TTC549 (cell line): ENCODE results near the gene OR52E6.
A peak's percentile ranks its signal among the peaks of the same experiment; 100 is the strongest.

Experiments
- FAIRE-seq: peaks from 2 replicates; lab custom pipeline; 2012; peaks lifted over from hg19 to GRCh38; lab: Jason Lieb, UNC

Gene OR52E6

DNA sequence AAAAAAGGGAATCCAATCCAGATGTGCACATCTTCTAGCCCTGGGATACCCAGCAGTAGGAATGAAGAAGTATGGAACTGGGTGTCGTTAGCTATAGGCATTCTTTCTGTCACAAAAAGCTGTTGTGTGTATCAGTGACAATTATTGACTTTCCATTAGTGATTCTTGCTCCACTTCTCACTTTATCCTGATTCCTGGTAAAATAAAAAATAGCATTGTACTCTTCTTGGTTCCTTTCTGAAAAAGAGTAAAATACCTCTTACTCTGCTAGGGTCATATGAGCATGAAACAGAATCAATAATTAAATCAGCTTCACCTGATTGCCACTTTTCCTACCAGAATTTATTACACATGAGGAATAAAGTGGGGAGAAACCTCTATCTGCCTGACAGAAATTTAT lies at the start of gene OR52E6:
Gene OR52E6, minus strand, starts transcription at position 101 of the 400 bp plus-strand sequence. Its CDS starts 0 bp downstream, at position 101.
- FAIRE-seq: no peak

DNA sequence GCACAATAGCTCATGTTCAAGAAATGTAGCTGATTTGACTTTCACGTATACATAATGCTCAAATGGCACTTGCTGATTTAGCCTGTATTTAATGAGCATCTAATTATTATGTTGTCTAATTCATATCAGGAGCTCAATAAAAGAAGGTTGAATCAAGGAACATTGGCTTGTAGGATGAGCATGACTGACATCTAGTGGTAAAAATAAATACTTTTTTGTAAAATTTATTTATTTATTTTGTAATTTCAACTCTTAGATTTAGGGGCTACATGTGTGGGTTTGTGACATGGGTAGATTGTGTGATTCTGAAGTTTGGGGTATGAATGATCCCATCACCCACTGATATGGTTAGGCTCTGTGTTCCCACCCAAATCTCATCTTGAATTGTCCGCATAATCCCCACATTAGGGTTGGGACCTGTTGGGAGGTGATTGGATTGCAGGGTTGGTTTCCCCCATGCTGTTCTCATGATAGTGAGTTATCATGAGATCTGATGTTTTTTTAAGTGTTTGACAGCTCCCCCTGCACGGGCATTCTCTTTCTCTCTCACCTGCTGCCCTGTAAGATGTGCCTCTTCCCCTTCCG lies 49.6 kb upstream of the OR52E6 start:
- FAIRE-seq: peak; percentile 43

DNA sequence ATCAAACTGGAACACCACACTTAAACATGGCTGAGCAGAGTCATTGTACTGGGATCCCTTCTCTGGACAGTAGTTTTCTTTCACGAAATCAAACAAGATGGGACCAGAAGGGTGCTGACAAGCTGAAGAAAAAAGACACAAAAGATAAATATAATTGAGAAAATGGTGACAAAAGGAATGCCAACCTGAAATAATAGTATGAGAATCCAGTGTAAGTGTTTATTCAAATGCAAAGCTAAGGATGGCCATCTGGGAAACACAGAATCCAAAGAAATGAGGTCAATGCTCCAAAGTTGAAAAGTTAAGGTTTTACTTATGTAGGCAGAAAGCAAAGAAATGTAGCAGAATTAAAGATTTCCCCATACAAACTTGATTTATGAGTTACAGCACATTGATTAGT lies 46.0 kb upstream of the OR52E6 start:
- FAIRE-seq: no peak

DNA sequence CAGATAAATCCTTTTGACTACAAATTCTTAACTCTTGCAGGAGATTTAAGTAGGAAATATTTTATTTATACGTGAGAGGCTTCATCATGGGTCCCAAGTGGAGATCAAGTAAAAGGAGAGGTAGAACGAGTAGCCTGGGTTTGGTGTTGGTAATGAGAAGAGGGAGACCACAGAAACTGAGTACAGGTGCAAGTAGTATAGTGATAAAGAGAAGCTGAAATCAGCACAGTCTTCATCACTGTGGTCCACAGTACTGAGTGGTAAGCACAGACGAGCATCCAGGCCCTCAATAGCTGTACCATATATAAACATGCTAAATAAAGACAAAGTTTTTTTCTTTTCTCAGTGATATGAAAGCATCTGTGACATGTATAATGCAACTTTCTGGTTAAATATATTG lies 45.5 kb upstream of the OR52E6 start:
- FAIRE-seq: no peak

DNA sequence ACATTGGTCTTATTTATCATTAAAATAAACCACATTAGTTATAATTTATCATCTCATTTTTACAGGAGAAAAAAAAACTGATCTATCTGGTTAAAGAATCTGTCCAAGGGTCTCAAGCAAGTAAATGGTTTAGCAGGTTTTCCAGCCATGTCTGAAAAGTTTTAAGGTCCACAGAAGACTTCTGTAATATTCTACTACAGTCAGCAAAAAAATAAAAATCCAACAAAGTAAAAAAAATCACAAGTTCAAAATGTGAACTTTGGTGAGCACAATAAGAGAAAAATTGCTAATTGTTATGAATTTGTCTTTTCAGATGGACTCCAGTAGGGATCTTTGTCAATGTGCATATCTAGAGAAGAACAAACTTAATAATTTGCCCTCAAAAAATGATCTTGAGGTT lies 40.1 kb upstream of the OR52E6 start:
- FAIRE-seq: no peak

DNA sequence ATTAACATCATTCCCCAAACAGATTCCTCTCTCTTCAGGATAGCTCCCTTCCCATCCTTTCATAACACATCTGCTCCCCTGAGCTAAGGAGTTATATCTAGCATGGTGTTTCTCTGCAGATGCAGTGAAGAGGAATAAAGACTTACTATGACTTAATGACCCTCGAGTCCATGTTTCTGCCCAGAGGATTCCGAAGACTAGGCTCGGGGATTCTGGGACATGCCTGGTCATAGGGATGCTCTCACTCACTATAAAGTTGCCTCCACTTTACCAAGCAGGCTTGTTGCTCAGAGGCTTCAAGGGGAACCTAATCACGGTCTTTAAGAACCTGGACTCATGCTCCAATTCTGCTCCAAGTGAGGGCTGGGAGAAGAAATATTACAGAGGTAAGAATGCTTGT lies 38.6 kb upstream of the OR52E6 start, which contains the start of gene OR52E4:
Gene OR52E4, plus strand, starts transcription at position 301 of the 400 bp plus-strand sequence. CDS start 3,664 bp downstream, outside the sequence.
- no peak for FAIRE-seq

DNA sequence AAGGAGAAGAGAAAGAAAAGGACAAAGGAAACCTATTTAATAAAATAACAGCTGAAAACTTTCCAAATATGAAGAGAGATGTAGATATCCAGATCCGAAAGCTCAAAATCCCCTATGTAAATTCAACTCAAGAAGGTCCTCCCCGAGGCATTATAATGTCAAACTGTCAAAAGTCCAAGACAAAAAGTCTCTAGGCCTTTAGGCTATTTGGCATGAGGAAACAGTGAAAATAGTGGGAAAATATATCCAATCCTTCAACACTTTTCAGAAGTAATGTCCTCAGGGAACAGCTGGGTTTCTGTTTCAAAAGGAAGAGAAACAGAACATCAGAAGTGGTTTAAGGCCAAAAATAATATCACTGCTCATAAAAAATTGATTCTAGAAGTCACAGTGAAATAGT lies 36.9 kb upstream of the OR52E6 start:
- no peak for FAIRE-seq

DNA sequence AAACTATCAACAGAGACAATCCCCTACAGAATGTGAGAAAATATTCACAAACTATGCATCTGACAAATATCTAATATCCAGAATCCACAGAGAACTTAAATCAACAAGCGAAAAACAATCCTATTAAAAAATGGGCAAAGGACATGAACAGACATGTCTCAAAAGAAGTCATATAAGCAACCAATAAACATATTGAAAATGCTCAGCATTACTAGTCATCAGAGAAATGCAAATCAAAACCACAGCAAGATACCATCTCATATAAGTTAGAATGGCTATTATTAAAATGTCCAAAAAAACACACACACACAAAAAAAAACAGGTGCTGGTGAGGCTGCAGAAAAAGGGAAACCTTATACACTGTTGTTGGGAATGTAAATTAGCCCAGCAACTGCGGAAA lies 24.1 kb upstream of the OR52E6 start:
- no peak for FAIRE-seq

DNA sequence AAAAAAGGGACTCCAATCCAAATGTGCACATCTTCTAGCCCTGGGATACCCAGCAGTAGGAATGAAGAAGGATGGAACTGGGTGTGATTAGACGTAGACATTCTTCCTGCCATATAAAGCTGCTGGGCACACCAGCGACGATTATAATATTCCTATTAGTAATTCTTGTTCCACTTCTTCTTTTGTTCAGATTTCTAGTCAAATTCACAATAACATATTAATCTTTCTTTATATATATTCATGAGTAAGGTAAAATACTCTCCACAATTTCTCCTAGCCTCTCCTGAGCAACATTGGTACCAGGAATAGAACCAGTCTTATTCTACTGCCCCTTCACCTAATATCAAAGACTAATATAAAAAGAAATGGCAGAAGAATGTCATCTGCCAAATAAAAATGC lies 15.9 kb upstream of the OR52E6 start, which contains the start of gene OR52E8:
Gene OR52E8, minus strand, starts transcription at position 101 of the 400 bp plus-strand sequence. Its CDS starts 0 bp downstream, at position 101.
- FAIRE-seq: no peak

DNA sequence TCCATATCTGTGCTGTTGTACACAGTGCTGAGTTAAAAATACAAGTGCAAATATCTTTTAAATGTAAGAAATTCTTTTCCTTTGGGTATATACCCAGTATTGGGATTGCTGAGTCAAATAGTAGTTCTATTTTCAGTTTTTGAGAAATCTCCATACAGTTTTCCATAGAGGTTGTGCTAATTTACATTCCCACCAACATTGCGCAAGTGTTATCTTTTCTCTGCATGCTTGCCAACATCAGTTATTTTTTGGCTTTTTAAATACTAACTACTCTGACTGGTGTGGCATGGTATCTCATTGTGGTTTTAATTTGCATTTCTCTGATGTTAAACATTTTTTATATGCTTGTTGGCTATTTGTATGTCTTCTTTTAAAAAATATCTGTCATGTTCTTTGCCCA lies 9.3 kb upstream of the OR52E6 start:
- FAIRE-seq: no peak

DNA sequence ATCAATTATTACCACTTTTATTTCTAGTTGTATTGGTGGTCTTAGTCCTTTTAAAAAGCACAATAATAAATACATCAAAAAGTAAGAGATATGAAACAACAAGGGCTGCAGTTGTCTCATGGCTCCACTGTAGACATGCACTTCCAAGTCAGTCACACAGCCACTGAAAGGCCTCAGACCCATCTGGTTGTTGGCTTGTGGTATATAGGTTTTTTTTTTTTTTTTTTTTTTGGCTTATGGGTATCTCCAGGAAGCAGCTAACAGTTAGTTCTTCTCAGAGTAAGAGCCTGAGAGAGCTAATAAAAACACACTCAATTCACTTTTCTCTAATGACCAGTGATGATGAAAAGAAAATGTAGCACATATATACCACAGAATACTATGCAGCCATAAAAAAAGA lies 6.0 kb upstream of the OR52E6 start:
- no peak for FAIRE-seq

DNA sequence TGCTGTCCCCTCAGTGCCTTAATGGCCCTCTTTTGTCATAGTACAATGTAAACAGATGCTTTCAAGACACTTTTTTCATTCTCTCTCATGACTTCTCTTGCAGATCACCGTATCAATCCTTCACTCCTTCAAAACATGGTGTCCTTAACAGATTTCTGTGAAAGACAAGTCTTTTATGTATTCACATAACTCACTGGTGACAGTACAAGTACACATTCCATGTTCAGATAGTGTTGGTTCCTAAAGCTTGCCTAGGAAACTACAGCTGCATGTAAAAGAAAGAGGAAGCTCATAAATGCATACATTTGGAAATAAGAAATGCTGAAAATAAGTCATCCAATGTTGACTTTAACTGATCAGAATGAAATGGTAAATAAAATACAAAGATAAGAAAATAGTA lies 5.0 kb upstream of the OR52E6 start:
- no peak for FAIRE-seq

DNA sequence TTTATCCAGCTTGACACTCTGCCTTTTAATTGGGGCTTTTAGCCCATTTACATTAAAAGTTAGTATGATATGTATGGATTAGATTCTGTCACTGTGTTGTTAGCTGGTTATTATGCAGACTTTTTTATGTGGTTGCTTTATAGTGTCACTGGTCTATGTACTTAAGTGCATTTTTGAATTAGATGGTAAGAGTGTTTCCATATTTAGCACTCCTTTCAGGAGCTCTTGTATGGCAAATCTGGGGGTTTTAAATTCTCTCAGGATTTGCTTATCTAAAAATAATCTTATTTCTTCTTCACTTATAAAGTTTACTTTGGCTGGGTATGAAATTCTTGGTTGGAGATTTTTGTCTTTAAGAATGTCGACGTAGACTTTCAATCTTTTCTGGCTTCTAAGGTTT lies 4.0 kb downstream of the OR52E6 start:
- no peak for FAIRE-seq

DNA sequence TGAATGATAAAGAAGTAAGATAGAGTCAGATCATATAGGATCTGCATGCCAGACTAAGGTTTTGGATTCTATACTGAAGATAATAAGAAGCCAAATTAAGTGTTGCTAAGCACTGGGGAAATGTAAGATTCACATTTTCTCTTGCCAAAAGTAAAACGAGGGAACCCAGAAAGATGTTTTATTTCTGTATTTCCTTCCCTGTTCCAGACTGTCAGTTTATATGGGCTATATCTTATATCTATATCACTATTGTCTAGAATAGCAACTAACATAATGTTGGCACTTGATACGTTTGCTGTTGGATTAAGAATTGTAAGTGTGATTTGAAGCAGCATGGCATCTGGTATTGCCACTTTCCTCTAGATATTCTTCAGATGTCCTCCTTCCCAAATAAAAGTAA lies 8.3 kb downstream of the OR52E6 start:
- FAIRE-seq: no peak

DNA sequence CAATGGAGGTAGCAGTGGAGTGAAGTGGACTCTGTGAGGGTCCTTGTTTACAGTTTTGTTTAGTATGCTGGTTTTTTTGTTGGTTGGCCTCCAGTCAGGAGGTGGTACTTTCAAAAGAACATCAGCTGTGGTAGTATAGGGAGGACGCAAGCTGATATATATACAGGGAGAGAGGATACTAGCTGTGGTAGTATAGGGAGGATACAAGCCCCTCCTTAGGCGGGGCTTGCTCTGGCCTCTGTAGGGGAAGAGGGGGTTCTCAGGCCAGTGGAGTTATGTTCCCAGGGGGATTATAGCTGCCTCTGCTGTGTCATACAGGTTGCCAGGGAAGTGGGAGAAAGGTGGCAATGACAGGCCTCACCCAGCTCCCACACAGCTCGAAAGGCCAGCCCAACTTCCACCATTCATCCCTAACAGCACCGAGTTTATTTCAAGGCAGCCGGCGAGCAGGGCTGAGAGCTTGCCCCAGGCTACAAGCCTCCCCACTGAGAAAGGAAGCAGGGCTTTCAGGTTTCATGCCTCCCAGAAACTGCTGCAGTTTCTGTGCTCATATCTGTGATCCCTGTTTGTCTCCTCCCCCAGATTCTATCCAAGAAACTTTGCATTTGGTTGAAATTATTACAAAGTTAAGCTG lies 10.4 kb downstream of the OR52E6 start:
- FAIRE-seq: no peak

DNA sequence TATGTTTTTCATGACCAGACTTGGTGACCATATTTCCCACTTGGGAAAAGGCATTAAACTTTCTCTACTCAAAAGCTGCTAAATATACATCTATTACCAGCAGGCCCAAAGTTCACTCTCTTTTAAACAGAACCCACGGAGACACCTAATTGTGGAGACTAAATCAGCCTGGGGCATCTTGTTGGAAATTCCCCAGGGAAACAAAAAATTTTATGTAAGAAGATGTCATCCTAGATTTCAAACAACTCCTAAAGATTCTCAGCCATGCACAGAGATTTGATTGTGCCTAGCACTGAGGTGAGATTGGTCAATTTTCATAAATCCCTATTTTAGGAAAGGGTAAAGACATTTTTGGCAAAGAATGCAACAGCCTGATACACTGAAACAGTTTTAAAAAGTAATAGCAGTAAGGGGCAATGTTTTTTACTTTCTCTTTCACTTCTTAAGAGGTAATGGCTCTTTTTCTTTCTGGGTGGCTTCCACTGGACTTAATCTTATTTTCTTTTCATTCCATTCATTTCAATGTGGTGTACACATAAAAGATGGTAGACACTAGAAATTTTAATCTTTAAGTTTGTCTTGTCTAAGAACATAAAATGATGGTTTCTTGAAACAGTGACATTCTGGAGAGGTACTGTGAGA lies 23.3 kb downstream of the OR52E6 start:
- no peak for FAIRE-seq

DNA sequence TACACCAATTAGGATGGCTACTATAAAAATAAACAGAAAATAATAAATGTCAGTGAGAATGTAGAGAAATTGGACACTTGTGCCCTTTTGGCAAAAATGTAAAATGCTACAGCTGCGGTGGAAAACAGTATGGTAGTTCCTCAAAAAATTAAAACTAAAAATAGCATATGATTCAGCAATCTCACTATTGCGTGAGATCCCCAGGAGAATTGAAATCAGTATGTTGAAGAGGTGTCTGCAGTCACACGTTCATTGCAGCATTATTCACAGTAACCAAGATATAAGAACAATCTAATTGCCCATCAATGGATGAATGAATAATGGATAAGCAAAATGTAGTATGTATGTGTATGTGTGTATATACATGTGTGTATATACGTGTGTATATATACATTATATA lies 26.2 kb downstream of the OR52E6 start:
- no peak for FAIRE-seq

DNA sequence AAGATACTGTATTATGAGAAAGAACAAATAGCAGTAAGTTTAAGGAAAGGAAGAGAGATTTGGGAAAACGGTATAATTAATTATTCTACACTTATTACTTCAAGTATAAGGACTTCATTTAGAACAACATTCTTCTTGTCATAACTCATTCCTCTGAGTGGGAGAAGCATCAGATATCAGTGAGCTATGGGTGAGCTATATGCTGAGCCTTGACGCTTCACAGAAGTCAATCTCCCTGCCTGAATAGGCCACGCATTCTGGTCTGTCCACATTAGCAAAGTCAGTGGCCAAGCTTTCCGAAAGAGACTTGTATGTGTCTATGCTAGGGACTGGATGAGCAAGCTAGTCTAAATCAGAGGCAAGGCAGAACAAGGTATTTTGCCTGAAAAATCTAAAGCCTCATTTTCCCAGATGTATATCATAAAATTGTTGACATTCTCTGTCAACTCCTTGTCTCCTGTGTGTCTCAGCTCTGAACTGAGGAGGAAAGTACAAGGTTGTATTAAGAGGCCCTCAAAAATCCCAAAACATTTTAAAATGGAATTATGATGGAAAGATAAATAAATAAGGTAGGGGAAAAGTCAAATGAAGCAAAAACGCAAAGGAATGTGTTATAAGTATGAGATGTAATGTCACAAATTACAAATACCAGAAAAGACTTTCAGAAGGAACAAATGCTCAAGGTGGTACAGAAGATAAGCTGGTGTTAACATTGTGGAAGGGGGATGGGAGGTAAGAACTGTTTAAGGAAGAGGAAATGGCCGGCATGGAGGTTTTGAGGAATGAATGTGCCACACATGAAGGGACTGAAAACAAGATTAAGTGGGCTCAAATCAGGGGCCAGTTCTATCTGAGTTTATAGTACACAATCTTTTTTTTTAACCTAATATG lies 31.5 kb downstream of the OR52E6 start:
- no peak for FAIRE-seq

DNA sequence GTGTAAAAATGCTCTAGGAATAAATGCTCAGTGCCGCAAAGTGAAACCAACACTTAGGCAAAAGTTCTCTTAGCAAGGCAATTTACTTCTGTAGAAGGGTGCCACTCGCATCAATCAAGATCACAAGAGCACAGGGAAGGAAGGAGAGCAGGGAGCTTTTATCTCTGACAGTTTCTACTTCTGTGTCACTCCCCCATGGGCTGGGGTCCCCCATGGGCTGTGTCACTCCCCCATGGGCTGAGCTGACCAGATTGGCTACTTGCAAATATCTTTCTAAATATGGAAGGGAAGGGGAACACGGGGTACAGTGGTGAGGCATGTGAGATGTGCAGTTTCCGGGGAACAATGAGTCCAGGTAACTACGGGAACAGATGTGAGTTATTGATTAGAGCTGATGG lies 32.6 kb downstream of the OR52E6 start:
- no peak for FAIRE-seq

DNA sequence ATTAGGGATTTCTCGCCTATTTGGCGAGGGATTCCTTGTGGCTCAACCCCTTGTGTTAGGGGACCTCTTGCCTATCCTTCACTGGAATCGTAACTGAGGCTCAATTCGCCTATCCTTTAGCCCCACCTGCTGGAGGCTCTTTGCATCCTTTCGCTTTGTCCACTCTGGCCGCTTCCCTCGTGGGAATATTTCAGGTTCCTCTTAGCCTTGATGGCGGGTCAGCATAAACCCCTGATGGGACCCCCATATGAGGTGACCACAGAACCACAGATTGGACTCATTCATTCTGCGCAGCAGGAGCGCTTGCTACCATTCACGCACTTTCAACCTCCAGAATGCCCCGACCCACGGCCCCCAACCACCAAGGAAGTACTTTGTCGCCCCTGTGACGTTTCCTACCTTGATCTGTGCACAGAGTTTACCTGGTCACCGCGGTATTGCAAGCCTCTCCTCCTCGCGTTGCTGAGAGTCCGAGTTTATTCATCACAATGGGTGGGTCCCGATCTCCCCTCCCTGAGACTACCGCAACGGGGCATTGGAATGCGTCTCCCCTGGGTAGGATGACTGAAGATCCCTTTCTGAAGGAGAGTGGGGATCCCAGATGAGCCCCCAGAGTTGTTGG lies 33.1 kb downstream of the OR52E6 start, which contains the start of gene OR52N2:
Gene OR52N2, plus strand, starts transcription at position 425 of the 622 bp plus-strand sequence. CDS start 11,412 bp downstream, outside the sequence.
- FAIRE-seq: no peak

DNA sequence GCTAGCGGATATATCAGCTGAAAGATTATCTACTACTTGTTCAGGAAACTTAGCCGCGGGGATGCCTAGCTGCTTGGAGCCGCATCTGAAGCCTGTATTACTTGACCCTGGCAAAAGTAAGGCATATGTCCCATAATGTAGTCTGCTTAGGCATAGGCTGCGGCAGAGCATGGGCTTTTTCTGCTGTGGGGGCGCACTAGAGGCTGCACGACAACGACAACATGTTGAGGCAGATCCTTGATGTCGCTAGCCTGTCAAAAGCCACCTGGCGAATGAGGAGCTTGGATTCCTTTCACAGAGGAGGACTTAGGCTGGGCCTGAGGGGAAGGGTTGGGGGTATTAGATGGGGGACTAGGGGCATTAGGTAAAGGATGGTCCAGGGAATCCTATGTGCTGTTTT lies 34.1 kb downstream of the OR52E6 start:
- no peak for FAIRE-seq

DNA sequence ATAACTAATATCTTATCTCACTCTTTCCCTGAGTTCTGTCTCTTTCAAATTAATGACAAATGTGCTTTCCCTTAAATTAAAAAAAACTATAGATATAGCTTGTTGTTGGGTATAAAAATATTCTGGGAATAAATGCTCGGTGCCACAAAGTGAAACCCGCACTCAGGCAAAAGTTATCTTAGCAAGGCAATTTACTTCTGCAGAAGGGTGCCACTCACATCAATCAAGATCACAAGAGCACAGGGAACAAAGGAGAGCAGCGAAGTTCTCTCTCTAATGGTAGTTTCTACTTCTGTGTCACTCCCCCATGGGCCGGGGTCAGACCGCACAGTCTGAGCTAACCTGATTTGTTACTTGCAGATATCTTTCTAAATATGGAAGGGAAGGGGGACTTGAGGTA lies 37.7 kb downstream of the OR52E6 start:
- no peak for FAIRE-seq
